GM18951 (cell line): Measurements from ENCODE around the gene HPS3.

Experiments used
- POLR2A ChIP-seq: IDR thresholded peaks from 4 replicates; pipeline ENCODE4 v1.6.1; 2011; ENCODE audit warnings: mild to moderate bottlenecking; ENCODE audit not compliant: insufficient read length, insufficient read depth; ENCODE audit errors: extremely low read depth
- in situ Hi-C: fragments of 300-500 bp; cut with MboI; formaldehyde crosslinking; loops from one replicate; pipeline ENCODE4 v1.12.0; 2022; ENCODE audit warnings: low sequenced_read_pairs, mixed read lengths, inconsistent platforms; ENCODE audit not compliant: unreplicated experiment

The HPS3 gene

DNA sequence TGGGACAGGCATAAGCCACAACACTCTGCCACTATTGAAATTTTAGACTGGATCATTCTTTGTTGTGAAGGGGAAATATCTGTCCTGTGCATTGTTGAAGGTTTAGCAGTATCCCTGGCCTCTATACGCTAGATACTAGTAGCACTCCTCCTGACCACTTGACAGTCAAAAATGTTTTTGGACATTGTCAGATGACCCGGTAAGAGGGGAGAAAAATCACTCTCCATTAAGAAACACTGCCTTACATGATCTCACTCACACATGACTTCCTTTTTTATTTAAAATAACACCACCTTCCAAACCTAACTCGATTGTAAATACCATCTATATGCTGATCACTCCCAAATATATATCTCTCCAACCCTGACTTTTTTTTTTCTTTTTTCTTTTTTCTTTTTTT, 27.8 kb upstream of the HPS3 start:
- in situ Hi-C loops = no loop called here
- TF ChIP-seq POLR2A = no peak

DNA sequence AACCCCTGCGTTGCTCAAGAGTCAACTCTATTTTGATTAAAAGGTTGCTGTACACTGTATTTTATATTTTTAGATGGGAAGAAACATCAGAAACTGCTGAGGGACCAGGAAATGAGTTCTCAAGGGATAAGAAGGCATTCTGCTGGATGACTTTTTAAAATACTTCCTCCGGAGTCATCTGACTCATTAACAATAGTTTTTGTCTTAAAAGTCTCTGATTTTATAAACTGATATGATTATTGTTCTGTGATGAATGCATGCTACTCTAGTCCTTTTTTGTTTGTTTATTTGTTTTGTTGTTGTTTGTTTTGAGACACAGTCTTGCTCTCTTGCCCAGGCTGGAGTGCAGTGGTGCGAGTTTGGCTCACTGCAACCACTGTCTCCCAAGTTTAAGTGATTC, 25.0 kb upstream of the HPS3 start:
- no peak for TF ChIP-seq POLR2A
- in situ Hi-C loops = no loop called here

GRCh38 chr3:149114458-149114857, 15.0 kb upstream of the HPS3 start:
- in situ Hi-C loops = no loop called here

DNA sequence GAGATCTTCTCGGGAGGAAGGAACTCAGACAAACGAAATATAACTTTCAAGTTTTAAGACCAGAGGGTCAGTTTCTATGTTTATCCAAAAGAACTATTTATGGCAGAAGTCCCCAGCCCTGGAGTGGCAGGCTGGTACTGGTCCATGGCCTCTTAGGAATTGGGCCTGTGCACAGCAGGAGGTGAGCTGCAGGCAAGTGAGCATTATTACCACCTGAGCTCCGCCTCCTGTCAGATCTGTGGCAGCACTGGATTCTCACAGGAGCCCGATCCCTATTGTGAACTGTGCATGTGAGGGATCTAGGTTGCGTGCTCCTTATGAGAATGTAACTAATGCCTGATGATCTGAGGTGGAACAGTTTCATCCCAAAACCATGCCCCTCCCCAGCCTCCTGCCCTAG, 14.3 kb upstream of the HPS3 start:
- TF ChIP-seq POLR2A = no peak

More at GRCh38 chr3:149114458-149114857, 15.0 kb upstream of the HPS3 start:
- no peak for TF ChIP-seq POLR2A

DNA sequence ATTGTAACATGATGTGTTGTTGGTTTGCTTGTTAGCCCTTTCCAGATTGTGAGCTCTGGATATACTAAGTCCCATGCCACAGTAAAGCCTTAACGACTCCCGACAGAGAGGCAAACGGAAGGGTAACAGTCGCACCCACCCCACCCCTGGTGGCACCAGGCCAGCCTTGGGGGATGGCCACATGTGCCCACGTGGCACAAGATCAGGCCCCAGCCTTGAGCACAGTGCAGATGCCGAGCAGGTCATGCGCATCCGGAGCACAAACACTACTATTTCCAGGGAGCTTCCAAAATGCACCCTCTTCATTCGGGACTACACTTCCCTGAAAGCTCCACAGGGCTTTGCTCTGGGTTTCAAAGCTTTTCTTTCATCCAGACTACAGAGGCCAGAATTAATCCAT, 10.7 kb upstream of the HPS3 start:
- in situ Hi-C loops = no loop called here
- TF ChIP-seq POLR2A = no peak

More for the DNA sequence above, 14.3 kb upstream of the HPS3 start:
- in situ Hi-C loops = no loop called here

DNA sequence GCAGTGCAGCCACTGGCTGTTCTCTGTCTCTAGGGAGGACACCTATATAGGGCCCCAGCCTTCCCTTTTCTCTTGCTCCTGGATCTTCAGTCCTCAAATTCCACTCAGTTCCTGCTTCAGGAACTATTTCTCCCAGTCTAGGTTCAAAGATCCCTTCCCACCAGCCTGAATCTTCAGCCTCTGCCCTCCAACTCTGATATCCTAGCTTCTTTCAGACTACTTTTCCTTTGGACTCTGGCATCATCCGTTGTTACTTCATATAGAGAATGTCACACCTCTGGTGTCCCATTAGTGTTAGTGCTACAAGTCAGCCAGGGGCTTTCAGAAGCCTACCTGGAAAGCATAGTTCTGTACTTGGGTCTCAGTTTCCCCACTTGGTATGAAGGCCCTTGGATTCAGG, 10.0 kb upstream of the HPS3 start:
- in situ Hi-C loops = no loop called here
- TF ChIP-seq POLR2A = no peak

DNA sequence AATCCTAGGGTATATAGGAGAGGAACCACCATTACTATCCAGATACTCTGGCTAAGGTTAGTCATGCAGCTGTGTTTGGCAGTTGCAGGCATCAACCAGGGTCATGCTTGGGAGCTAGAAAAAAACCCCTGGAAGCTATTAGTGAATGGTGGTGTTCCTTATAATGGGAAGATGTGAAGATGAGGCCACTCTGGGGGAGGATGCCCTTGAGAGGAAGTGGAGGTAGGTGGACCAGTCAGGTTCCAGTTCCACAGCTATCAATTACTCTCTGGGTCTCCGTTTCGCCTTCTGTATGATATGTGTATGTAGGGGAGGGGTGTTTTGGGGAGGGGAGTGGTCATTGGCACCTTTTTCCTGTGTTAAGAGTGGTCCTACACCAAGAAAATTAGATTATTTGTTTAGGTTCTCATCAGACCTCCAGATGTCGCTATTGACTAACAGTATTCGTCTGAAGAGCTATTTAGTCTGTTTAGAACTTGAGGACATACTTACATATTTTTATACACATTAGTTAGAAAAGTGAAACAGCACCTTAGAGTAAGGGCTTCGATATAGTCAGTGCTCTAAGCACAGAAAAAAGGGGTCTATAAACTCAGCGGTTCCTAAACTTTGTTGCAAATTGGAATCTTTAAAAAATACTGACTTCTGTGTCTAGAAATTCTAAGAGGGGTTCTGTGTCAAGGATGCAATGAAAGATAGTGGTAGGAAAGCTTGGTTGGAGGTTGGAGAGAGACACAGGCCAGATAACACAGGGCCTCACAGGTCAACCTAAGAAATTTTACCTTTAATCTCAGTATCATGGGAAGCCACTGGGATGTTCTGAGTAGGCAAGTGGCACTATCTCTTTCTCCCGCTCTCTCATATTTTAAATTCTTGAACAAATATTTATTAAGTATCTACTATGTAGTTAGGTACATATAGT, 9.1 kb upstream of the HPS3 start:
- in situ Hi-C loops = loop anchor here (5.0 kb wide), 1 partner anchor 158 kb away; no protein-coding TSS in a partner anchor
- no peak for TF ChIP-seq POLR2A

DNA sequence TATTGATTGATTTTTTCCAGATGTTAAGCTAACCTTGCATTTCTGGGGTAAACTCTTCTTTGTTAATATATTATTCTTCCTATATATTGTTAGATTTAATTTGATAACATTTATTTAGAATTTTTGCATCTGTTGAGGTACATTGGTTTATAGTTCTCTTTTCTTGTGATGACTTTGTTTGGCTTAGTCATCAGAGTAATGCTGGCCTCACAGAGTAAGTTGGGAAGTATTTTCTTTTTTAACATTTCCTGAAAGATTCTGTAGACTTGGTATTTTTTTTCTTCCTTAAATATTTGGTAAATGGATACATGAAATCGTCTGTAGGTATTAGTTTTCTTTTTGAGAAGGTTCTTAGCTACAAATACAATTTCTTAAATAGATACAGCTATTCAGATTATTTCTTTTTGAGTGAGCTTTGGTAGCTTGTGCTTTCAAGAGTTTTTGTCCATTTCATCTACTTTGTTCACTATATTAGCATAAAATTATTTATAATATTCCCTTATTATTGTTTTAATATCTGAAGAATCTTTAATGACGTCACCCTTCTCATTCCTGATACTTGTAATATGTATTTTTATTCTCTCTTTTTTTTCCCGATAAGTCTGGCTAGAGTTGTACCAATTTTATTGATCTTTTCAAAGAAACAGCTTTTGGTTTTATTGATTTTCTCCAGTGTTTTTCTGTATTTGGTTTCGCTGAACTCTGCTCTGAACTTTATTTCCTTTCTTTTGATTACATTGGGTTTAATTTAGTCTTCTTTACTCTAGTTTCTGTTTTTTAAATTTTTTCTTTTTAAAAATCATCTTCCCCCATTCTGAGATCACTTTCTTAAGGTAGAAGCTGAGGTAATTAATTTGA, 6.5 kb upstream of the HPS3 start:
- no peak for TF ChIP-seq POLR2A
- in situ Hi-C loops = loop anchor here (5.0 kb wide), 1 partner anchor 161 kb away; no protein-coding TSS in a partner anchor

DNA sequence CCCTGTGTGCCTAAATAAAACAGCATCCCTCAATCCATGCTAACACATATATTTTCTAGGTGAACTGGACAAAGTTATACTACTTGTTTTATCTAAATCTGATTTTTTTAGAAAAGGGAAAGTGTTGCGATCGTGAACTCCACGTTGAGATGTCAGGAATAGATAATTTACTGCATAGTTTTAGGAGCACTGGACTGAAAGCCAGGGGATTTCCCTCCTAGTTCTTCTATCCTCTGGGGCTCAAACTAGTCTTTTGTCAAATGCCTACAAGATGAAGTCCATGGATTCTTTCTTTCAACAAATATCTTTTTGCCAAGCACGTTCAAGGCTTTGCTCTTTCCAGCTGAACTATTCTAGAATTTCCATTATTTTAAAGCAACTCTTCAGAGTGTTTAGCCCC, 617 bp upstream of the HPS3 start:
- in situ Hi-C loops = loop anchor here (5.0 kb wide), 1 partner anchor 143 kb away; no protein-coding TSS in a partner anchor

DNA sequence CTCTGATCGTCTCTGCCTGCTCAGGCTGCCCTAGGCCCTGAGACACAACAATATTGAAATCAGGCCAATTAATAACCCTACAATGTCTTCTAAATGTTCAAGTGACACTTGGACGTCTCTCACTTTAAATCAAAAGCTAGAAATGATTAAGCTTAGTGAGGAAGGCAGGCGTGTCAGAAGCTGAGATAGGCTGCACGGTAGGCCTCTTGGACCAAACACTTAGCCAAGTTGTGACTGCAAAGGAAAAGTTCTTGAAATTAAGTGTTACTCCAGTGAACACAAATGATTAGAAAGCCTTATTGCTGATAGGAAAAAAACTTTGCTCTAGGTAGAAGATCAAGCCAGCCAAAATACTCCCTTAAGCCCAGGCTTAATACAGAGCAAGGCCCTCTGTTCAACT, 2.2 kb downstream of the HPS3 start:
- in situ Hi-C loops = no loop called here
- TF ChIP-seq POLR2A = no peak

More for the DNA sequence above, 617 bp upstream of the HPS3 start:
- TF ChIP-seq POLR2A = no peak

- in situ Hi-C loops = no loop called here
- no peak for TF ChIP-seq POLR2A
Measured at GRCh38 chr3:149134575-149134974, 5.1 kb downstream of the HPS3 start.

GRCh38 chr3:149142682-149143081, 13.2 kb downstream of the HPS3 start:
- in situ Hi-C loops = no loop called here
- no peak for TF ChIP-seq POLR2A

DNA sequence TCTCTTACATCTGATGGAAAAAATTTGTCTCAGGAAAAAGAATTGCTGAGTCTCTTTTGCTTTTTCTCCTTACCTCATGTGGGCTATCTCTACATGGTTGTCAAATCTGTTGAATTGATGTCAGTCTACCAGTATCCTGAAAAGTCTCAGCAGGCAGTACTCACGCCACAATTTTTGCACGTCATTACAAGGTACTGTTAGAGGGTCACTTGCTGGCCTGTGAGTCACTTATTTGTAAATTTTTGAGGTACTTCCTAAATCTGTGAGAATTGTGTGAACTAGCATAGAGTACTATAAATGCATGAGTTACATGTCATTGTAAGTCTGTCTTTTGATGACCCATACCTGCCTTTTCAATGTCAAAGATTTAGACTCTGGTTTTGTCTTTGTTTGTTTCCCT, 15.9 kb downstream of the HPS3 start:
- no peak for TF ChIP-seq POLR2A
- in situ Hi-C loops = no loop called here

- in situ Hi-C loops = no loop called here
- no peak for TF ChIP-seq POLR2A
Measured at GRCh38 chr3:149145974-149146373, 16.5 kb downstream of the HPS3 start.

DNA sequence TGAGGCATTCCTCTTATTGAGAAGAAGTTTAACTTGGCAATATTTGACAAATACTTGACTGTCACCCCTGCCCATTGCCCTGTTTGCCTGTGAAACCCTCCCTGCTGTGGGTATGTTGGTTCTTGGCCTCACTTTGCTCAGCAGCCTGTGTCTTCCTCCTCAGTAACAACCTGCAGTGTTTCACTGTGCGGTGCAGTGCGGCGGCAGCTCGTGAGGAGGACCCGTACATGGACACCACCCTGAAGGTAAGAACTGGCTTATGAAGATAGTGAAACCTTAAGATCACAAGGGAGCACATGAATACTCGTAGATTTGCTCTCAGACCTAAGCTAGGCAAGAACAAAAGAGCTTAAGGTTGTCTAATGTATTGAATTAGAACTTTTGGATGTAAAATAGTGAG, 21.0 kb downstream of the HPS3 start:
- in situ Hi-C loops = no loop called here
- no peak for TF ChIP-seq POLR2A
